Neural cell (in vitro differentiated cells): Measurements from ENCODE around the gene RAB3A.

Experiments used
- EP300 ChIP-seq: fragments of 450-650 bp; conservative IDR thresholded peaks from 2 replicates; pipeline ENCODE4 v1.6.1; 2014; ENCODE audit warnings: antibody characterized with exemption, mild to moderate bottlenecking, moderate library complexity; ENCODE audit not compliant: poor library complexity, severe bottlenecking
- EZH2 ChIP-seq: fragments of 200-600, 300-800 bp; shearing (Covaris generic), sonication (generic); IDR thresholded peaks from 2 replicates; pipeline ENCODE4 v1.6.1; 2014; ENCODE audit warnings: antibody characterized with exemption, low read length, borderline replicate concordance, mild to moderate bottlenecking; ENCODE audit not compliant: insufficient read depth, poor library complexity, severe bottlenecking
- MXI1 ChIP-seq: fragments of 450-650 bp; conservative IDR thresholded peaks from 2 replicates; pipeline ENCODE4 v1.6.1; 2014; ENCODE audit warnings: antibody characterized with exemption, mild to moderate bottlenecking; ENCODE audit not compliant: poor library complexity, severe bottlenecking
- POLR2AphosphoS5 ChIP-seq: IDR thresholded peaks from 2 replicates; pipeline ENCODE4 v1.6.1; 2012
- RAD21 ChIP-seq: fragments of 450-650 bp; conservative IDR thresholded peaks from 2 replicates; pipeline ENCODE4 v1.6.1; 2014; ENCODE audit warnings: antibody characterized with exemption, mild to moderate bottlenecking, moderate library complexity
- SMC3 ChIP-seq: fragments of 450-650 bp; conservative IDR thresholded peaks from 2 replicates; pipeline ENCODE4 v1.6.1; 2014; ENCODE audit warnings: antibody characterized with exemption, mild to moderate bottlenecking, moderate library complexity; ENCODE audit not compliant: poor library complexity
- TAF1 ChIP-seq: IDR thresholded peaks from 2 replicates; pipeline ENCODE4 v1.6.1; 2012; ENCODE audit warnings: low read depth
- TF ChIP-seq, protein P1 (sequence below): IDR thresholded peaks from 2 replicates; pipeline ENCODE4 v1.6.1; 2012; ENCODE audit warnings: borderline replicate concordance
- TF ChIP-seq, protein P2 (sequence below): fragments of 450-650 bp; IDR thresholded peaks from 2 replicates; pipeline ENCODE4 v1.5.1; 2014; ENCODE audit warnings: antibody characterized with exemption, mild to moderate bottlenecking, moderate library complexity; ENCODE audit not compliant: poor library complexity, severe bottlenecking

DNA sequence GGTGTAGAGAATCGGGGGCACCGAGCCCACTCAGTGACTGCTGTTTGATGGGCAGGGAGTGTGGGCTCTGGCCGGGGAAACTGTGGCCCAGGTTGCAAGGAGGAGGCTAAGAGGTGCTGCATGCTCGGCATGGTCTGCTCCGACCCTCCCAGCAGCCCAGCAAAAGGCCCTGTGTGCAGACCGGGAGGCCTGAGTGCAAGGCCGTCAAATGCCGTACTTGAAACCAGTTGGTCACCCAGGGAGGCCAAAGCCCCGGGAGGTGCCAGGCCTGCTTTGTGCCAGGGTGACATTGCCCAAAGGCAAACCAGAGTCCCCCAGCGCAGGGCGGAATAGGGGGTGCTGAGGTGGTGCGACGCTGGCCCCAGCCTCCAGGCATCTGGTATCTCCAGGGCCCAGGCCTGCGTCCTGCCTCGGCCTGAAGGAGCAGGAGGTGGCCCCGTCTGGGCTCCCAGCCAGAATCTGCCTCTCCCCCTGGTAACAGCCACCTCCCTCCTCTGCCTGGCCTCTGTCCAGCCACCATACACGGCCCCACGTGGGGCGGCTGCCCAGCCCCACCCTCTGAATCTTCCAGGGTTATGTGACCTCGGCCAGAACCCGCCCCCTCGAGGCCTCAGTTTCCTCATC lies 46.9 kb downstream of the RAB3A start:
- TF ChIP-seq EZH2 (no peak), POLR2AphosphoS5 (no peak), EP300 (no peak), TAF1 (no peak), SMC3 (no peak), RAD21 (no peak), MXI1 (no peak)
- TF ChIP-seq, protein P1, sequence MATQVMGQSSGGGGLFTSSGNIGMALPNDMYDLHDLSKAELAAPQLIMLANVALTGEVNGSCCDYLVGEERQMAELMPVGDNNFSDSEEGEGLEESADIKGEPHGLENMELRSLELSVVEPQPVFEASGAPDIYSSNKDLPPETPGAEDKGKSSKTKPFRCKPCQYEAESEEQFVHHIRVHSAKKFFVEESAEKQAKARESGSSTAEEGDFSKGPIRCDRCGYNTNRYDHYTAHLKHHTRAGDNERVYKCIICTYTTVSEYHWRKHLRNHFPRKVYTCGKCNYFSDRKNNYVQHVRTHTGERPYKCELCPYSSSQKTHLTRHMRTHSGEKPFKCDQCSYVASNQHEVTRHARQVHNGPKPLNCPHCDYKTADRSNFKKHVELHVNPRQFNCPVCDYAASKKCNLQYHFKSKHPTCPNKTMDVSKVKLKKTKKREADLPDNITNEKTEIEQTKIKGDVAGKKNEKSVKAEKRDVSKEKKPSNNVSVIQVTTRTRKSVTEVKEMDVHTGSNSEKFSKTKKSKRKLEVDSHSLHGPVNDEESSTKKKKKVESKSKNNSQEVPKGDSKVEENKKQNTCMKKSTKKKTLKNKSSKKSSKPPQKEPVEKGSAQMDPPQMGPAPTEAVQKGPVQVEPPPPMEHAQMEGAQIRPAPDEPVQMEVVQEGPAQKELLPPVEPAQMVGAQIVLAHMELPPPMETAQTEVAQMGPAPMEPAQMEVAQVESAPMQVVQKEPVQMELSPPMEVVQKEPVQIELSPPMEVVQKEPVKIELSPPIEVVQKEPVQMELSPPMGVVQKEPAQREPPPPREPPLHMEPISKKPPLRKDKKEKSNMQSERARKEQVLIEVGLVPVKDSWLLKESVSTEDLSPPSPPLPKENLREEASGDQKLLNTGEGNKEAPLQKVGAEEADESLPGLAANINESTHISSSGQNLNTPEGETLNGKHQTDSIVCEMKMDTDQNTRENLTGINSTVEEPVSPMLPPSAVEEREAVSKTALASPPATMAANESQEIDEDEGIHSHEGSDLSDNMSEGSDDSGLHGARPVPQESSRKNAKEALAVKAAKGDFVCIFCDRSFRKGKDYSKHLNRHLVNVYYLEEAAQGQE: no peak
- TF ChIP-seq, protein P2, sequence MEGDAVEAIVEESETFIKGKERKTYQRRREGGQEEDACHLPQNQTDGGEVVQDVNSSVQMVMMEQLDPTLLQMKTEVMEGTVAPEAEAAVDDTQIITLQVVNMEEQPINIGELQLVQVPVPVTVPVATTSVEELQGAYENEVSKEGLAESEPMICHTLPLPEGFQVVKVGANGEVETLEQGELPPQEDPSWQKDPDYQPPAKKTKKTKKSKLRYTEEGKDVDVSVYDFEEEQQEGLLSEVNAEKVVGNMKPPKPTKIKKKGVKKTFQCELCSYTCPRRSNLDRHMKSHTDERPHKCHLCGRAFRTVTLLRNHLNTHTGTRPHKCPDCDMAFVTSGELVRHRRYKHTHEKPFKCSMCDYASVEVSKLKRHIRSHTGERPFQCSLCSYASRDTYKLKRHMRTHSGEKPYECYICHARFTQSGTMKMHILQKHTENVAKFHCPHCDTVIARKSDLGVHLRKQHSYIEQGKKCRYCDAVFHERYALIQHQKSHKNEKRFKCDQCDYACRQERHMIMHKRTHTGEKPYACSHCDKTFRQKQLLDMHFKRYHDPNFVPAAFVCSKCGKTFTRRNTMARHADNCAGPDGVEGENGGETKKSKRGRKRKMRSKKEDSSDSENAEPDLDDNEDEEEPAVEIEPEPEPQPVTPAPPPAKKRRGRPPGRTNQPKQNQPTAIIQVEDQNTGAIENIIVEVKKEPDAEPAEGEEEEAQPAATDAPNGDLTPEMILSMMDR: no peak
